ENCODE measurements around the gene RHOG. TPM values are rescaled to one million over a fixed set of nuclear protein-coding genes. Genes with fewer than 3 reads are reported as not detected.

The RHOG gene
- polyA plus RNA-seq, 1 experiment: 96.8 TPM

GRCh38 chr11:3840004-3840869 lies 522 bp downstream of the RHOG start:
- CTCF ChIA-PET: interaction anchor here (0.6 to 3.0 kb wide), 9 partner anchors 10 to 322 kb away, joined by 3 to 50 read pairs (median 8); partner anchors contain the start of genes PGAP2 and STIM1
- no peak for DNase-seq (ENCODE audit: low read depth)
- TF ChIP-seq CTCF (IDR thresholded peaks at IDR 0.05; ENCODE audit: insufficient read depth, low read depth, low read length): no peak
- Histone ChIP-seq H3K4me3 (ENCODE audit: low read depth, low read length) (peak overlapping the region; percentile 80), H3K36me3 (ENCODE audit: control insufficient read depth, insufficient read depth, low read length) (peaks cover 2% of the 10 kb centered on the region), H3K27me3 (ENCODE audit: control insufficient read depth, insufficient read depth, low read length) (no peaks in the 10 kb centered on the region)
- POLR2A ChIA-PET: interaction anchor here (0.6 kb wide), 2 partner anchors 15 to 459 kb away, joined by 3 to 4 read pairs; partner anchors contain the start of gene STIM1

GRCh38 chr11:3838504-3838903 lies 2.3 kb downstream of the RHOG start:
- no peak for TF ChIP-seq CTCF (IDR thresholded peaks at IDR 0.05; ENCODE audit: insufficient read depth, low read depth, low read length)
- DNase-seq (ENCODE audit: low read depth): no peak
- no peak overlapping the region for H3K4me3 ChIP-seq (ENCODE audit: low read depth, low read length)
- no peaks in the 10 kb centered on the region for H3K27me3 ChIP-seq (ENCODE audit: control insufficient read depth, insufficient read depth, low read length)
- ChIA-PET POLR2A (no interaction called here), CTCF (interaction anchor here (1.4 to 2.4 kb wide), 4 partner anchors 16 to 235 kb away, joined by 3 to 8 read pairs (median 6); partner anchors contain the start of genes PGAP2 and STIM1)
- peaks cover 2% of the 10 kb centered on the region for H3K36me3 ChIP-seq (ENCODE audit: control insufficient read depth, insufficient read depth, low read length)

- POLR2A ChIA-PET: no interaction called here
- no peak for TF ChIP-seq CTCF (IDR thresholded peaks at IDR 0.05; ENCODE audit: insufficient read depth, low read depth, low read length)
- H3K36me3 ChIP-seq (ENCODE audit: control insufficient read depth, insufficient read depth, low read length): peaks cover 2% of the 10 kb centered on the region
- DNase-seq (ENCODE audit: low read depth): no peak
- H3K4me3 ChIP-seq (ENCODE audit: low read depth, low read length): no peak overlapping the region
- CTCF ChIA-PET: interaction anchor here (1.4 to 3.1 kb wide), 3 partner anchors 25 to 235 kb away, joined by 3 to 16 read pairs (median 8); partner anchors contain the start of gene PGAP2
- H3K27me3 ChIP-seq (ENCODE audit: control insufficient read depth, insufficient read depth, low read length): no peaks in the 10 kb centered on the region
These were observed 3.0 kb downstream of the RHOG start for GRCh38 chr11:3837793-3838192.

- POLR2A ChIA-PET: no interaction called here
- peaks cover 2% of the 10 kb centered on the region for H3K36me3 ChIP-seq (ENCODE audit: control insufficient read depth, insufficient read depth, low read length)
- TF ChIP-seq CTCF (IDR thresholded peaks at IDR 0.05; ENCODE audit: insufficient read depth, low read depth, low read length): no peak
- CTCF ChIA-PET: interaction anchor here (0.9 to 3.1 kb wide), 2 partner anchors 18 to 236 kb away, joined by 3 to 16 read pairs; no protein-coding TSS in a partner anchor
- no peak overlapping the region for H3K4me3 ChIP-seq (ENCODE audit: low read depth, low read length)
- DNase-seq (ENCODE audit: low read depth): no peak
- H3K27me3 ChIP-seq (ENCODE audit: control insufficient read depth, insufficient read depth, low read length): no peaks in the 10 kb centered on the region
These were observed 3.9 kb downstream of the RHOG start for GRCh38 chr11:3836903-3837302.

- no peak for DNase-seq (ENCODE audit: low read depth)
- ChIA-PET POLR2A (no interaction called here), CTCF (interaction anchor here (0.6 to 3.1 kb wide), 7 partner anchors 11 to 237 kb away, joined by 3 to 16 read pairs (median 3); partner anchors contain the start of gene PGAP2)
- no peak for TF ChIP-seq CTCF (IDR thresholded peaks at IDR 0.05; ENCODE audit: insufficient read depth, low read depth, low read length)
- H3K27me3 ChIP-seq (ENCODE audit: control insufficient read depth, insufficient read depth, low read length): no peaks in the 10 kb centered on the region
- H3K4me3 ChIP-seq (ENCODE audit: low read depth, low read length): no peak overlapping the region
- peaks cover 4% of the 10 kb centered on the region for H3K36me3 ChIP-seq (ENCODE audit: control insufficient read depth, insufficient read depth, low read length)
These were observed 5.0 kb downstream of the RHOG start for GRCh38 chr11:3835751-3836150.

Measured in BJ (cell line).